Esophagus muscularis mucosa (tissue), 4 donors: Measurements from ENCODE around the gene COLEC12. TPM values are rescaled to one million over a fixed set of nuclear protein-coding genes. Genes with fewer than 3 reads are reported as not detected.

Experiments used
- DNase-seq: peaks from one replicate; pipeline ENCODE4 v3.0.0-alpha.2; 2017; ENCODE audit errors: extremely low spot score
- H3K27ac ChIP-seq, 4 donors: fragments of 200-600 bp; sonication (generic); replicated peaks in 1 of 4; 1 replicate in 3 of 4; 2 replicates in 1 of 4; pipeline ENCODE4 v1.5.1; 2016 to 2019; ENCODE audit warnings: mild to moderate bottlenecking in 1 of 4
- H3K27me3 ChIP-seq, 4 donors: fragments of 200-600 bp; sonication (generic); one replicate each; pipeline versions ENCODE4 v1.5.1 to v1.6.0; 2016 to 2019
- H3K36me3 ChIP-seq, 4 donors: fragments of 200-600 bp; sonication (generic); one replicate each; pipeline ENCODE4 v1.5.1; 2016 to 2019
- H3K4me1 ChIP-seq, 4 donors: fragments of 200-600 bp; sonication (generic); one replicate each; pipeline ENCODE4 v1.5.1; 2016 to 2019
- H3K4me3 ChIP-seq, 4 donors: fragments of 200-600 bp; sonication (generic); 1 replicate in 2 of 4; 2 replicates in 2 of 4; pipeline ENCODE4 v1.5.1; 2016 to 2019; ENCODE audit warnings: mild to moderate bottlenecking in 4 of 4, moderate library complexity in 1 of 4
- H3K9me3 ChIP-seq, 4 donors: fragments of 200-600 bp; sonication (generic); 1 replicate in 3 of 4; 2 replicates in 1 of 4; pipeline ENCODE4 v1.5.1; 2016 to 2019
- CTCF ChIP-seq, 3 experiments: fragments of 200-600 bp in 2 of 3; fragments of 450-650 bp in 1 of 3; sonication (generic) in 2 of 3; IDR thresholded peaks; one replicate each; pipeline ENCODE4 v1.5.1; 2017 to 2019; ENCODE audit warnings: antibody characterized with exemption in 3 of 3, mild to moderate bottlenecking in 2 of 3, moderate library complexity in 1 of 3
- EP300 ChIP-seq: sonication (generic); formaldehyde crosslinking; IDR thresholded peaks from one replicate; pipeline ENCODE4 v1.6.1; 2017; ENCODE audit warnings: antibody characterized with exemption
- POLR2A ChIP-seq: fragments of 450-650 bp; IDR thresholded peaks from one replicate; pipeline ENCODE4 v1.6.1; 2017; ENCODE audit warnings: antibody characterized with exemption, moderate library complexity, mild to moderate bottlenecking, low read depth
- POLR2AphosphoS5 ChIP-seq, 2 donors: sonication (generic); formaldehyde crosslinking; IDR thresholded peaks; one replicate each; pipeline ENCODE4 v1.6.1; 2017; ENCODE audit warnings: antibody characterized with exemption in 2 of 2
- whole genome bisulfite sequencing: methylation state at CpG from one replicate; pipeline ENCODE4 v1.1.5; 2018; 5-methylcytosine and 5-hydroxymethylcytosine counted together
- intact Hi-C: fragments of 100-400 bp; cut with DNase I; formaldehyde crosslinking; loops from one replicate; pipeline ENCODE4 v1.15.1; 2023
- total RNA-seq, 4 donors: library from RNA; depleted of rRNA; stranded (reverse); fragments of >200 nt; gene quantifications; one replicate each; pipeline versions ENCODE4 v1.1.0 to v1.2.1, GENCODE V29; 2016

COLEC12 gene
- total RNA-seq, 4 donors from 2014 or later = 17.9 to 36.4 (median 23.5) TPM

- WGBS = 68% methylated on average over 3 of the region's 3 CpGs
- intact Hi-C loops = no loop called here
- no peak for DNase-seq
- H3K36me3 ChIP-seq = no peaks in the 10 kb centered on the region
- peaks cover 0 to 18% (median 8%) of the 10 kb centered on the region in 4 donors for H3K4me1 ChIP-seq
- no peak overlapping the region for H3K27ac ChIP-seq
- no peak for TF ChIP-seq POLR2A
- no peak for TF ChIP-seq EP300
- TF ChIP-seq CTCF (IDR thresholded peaks at IDR 0.05) = no peak
- no peak for TF ChIP-seq POLR2AphosphoS5 (IDR thresholded peaks at IDR 0.05)
- no peaks in the 10 kb centered on the region for H3K9me3 ChIP-seq
- no peaks in the 10 kb centered on the region for H3K27me3 ChIP-seq
- no peak overlapping the region for H3K4me3 ChIP-seq
Measured at GRCh38 chr18:507636-508035, 7.1 kb upstream of the COLEC12 start.

- no peak overlapping the region for H3K27ac ChIP-seq
- WGBS = 91% methylated on average over 4 of the region's 4 CpGs
Measured at GRCh38 chr18:506801-507200, 6.3 kb upstream of the COLEC12 start.

GRCh38 chr18:506264-506663, 5.8 kb upstream of the COLEC12 start:
- intact Hi-C loops = no loop called here
- DNase-seq = no peak
- no peak for TF ChIP-seq POLR2A
- TF ChIP-seq EP300 = no peak
- no peak for TF ChIP-seq CTCF (IDR thresholded peaks at IDR 0.05)
- TF ChIP-seq POLR2AphosphoS5 (IDR thresholded peaks at IDR 0.05) = no peak
- H3K27ac ChIP-seq = no peak overlapping the region
- WGBS = 65% methylated on average over 1 of the region's 1 CpG
- H3K9me3 ChIP-seq = no peaks in the 10 kb centered on the region
- H3K4me3 ChIP-seq = no peak overlapping the region
- peaks cover 0 to 22% (median 8%) of the 10 kb centered on the region in 4 donors for H3K4me1 ChIP-seq
- H3K36me3 ChIP-seq = no peaks in the 10 kb centered on the region
- H3K27me3 ChIP-seq = peaks cover 0 to under 1% (median 0%) of the 10 kb centered on the region in 4 donors

More at GRCh38 chr18:506801-507200, 6.3 kb upstream of the COLEC12 start:
- no peaks in the 10 kb centered on the region for H3K36me3 ChIP-seq
- H3K4me1 ChIP-seq = peaks cover 0 to 18% (median 8%) of the 10 kb centered on the region in 4 donors
- no peak for DNase-seq
- H3K27me3 ChIP-seq = no peaks in the 10 kb centered on the region
- H3K4me3 ChIP-seq = no peak overlapping the region
- intact Hi-C loops = no loop called here
- no peaks in the 10 kb centered on the region for H3K9me3 ChIP-seq
- TF ChIP-seq EP300 (no peak), CTCF (IDR thresholded peaks at IDR 0.05) (no peak), POLR2AphosphoS5 (IDR thresholded peaks at IDR 0.05) (no peak), POLR2A (no peak)

- WGBS = 85% methylated on average over 6 of the region's 6 CpGs
- DNase-seq = no peak
- Histone ChIP-seq H3K4me1 (peaks cover 0 to 28% (median 14%) of the 10 kb centered on the region in 4 donors), H3K9me3 (no peaks in the 10 kb centered on the region), H3K36me3 (no peaks in the 10 kb centered on the region), H3K27me3 (peaks cover 0 to 7% (median 0%) of the 10 kb centered on the region in 4 donors), H3K4me3 (no peak overlapping the region), H3K27ac (no peak overlapping the region)
- TF ChIP-seq EP300 (no peak), CTCF (IDR thresholded peaks at IDR 0.05) (no peak)
- intact Hi-C loops = no loop called here
Measured at GRCh38 chr18:505483-506122, 5.1 kb upstream of the COLEC12 start.

- TF ChIP-seq EP300 (no peak), POLR2A (no peak), POLR2AphosphoS5 (IDR thresholded peaks at IDR 0.05) (no peak), CTCF (IDR thresholded peaks at IDR 0.05) (no peak)
- H3K9me3 ChIP-seq = no peaks in the 10 kb centered on the region
- peak overlapping the region; percentile 65 to 77 (median 72) for H3K4me3 ChIP-seq
- peak overlapping the region; percentile 44 to 81 (median 67) for H3K27ac ChIP-seq
- no peak for DNase-seq
- H3K4me1 ChIP-seq = peaks cover 4 to 41% (median 40%) of the 10 kb centered on the region in 4 donors
- 60% methylated on average over 11 of the region's 11 CpGs for WGBS
- no peaks in the 10 kb centered on the region for H3K36me3 ChIP-seq
- H3K27me3 ChIP-seq = peaks cover 0 to 18% (median 0%) of the 10 kb centered on the region in 4 donors
- intact Hi-C loops = no loop called here
Measured at GRCh38 chr18:501406-501714, 859 bp upstream of the COLEC12 start.
